Measurements from ENCODE around the gene KRTAP9-3. TPM values are rescaled to one million over a fixed set of nuclear protein-coding genes. Genes with fewer than 3 reads are reported as not detected.
"Not testable (repeated sequence)": the region's sequence is repeated elsewhere in the genome, so short reads cannot be mapped to it uniquely, and the experiment has no call there.

KRTAP9-3 gene
- total and polyA plus RNA-seq, 7 experiments from 2014 or later: not detected

GRCh38 chr17:41246995-41247787 lies 14.9 kb downstream of the KRTAP9-3 start:
- intact Hi-C loops (cut with micrococcal nuclease); H3K27me3 ChIP-seq (ENCODE audit: control insufficient read depth in 2 of 2, insufficient read depth in 2 of 2, low read length in 2 of 2); H3K36me3 ChIP-seq (ENCODE audit: control insufficient read depth in 2 of 3, insufficient read depth in 3 of 3, low read length in 3 of 3); H3K4me3 ChIP-seq (ENCODE audit: low read length); H3K9me3 Mint-ChIP-seq; H3K27ac ChIP-seq (ENCODE audit: low read depth, low read length); CTCF ChIA-PET; DNase-seq; H3K9me3 ChIP-seq (ENCODE audit: control insufficient read depth in 2 of 3, low read length in 3 of 3); H3K4me3 Mint-ChIP-seq; ATAC-seq; H3K4me1 ChIP-seq (ENCODE audit: control insufficient read depth in 2 of 2, insufficient read depth in 2 of 2, low read length in 2 of 2); H3K36me3 Mint-ChIP-seq; POLR2A ChIA-PET: not testable (repeated sequence)
- Mint-ChIP-seq H3K27me3 (peaks cover 0 to 24% (median 6%) of the 10 kb centered on the region in 5 donors), H3K4me1 (peaks cover 0 to 14% (median 6%) of the 10 kb centered on the region in 7 donors), H3K27ac (peak overlapping the region in 1 of 9 donors; percentile 36)

DNA sequence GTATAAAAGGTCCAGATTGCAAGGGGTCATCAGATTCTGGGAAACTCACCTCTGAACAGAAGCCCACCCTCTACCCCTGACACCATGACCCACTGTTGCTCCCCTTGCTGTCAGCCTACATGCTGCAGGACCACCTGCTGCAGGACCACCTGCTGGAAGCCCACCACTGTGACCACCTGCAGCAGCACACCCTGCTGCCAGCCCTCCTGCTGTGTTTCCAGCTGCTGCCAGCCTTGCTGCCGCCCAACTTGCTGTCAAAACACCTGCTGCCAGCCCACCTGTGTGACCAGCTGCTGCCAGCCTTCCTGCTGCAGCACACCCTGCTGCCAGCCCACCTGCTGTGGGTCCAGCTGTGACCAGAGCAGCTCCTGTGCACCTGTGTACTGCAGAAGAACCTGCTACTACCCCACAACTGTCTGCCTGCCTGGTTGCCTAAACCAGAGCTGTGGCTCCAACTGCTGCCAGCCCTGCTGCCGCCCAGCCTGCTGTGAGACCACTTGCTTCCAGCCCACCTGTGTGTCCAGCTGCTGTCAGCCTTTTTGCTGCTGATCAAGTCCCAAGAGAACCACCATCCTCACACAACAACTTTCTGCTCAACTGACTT lies 17.5 kb downstream of the KRTAP9-3 start, which contains the start of gene KRTAP9-4:
KRTAP9-4 (plus strand) TSS at position 51 of the 604 bp plus-strand sequence; CDS start at position 85, 34 bp downstream.
- Mint-ChIP-seq H3K27ac (peak within 1 kb of the TSS in 1 of 9 donors; percentile 58), H3K4me1 (peaks cover 0 to 21% (median 9%) of the 10 kb centered on the region in 7 donors), H3K27me3 (peaks cover 0 to 24% (median 7%) of the 10 kb centered on the region in 5 donors)
- H3K36me3 ChIP-seq (ENCODE audit: control insufficient read depth in 2 of 3, insufficient read depth in 3 of 3, low read length in 3 of 3); H3K4me3 Mint-ChIP-seq; intact Hi-C loops (cut with micrococcal nuclease); H3K36me3 Mint-ChIP-seq; CTCF ChIA-PET; POLR2A ChIA-PET; ATAC-seq; H3K4me1 ChIP-seq (ENCODE audit: control insufficient read depth in 2 of 2, insufficient read depth in 2 of 2, low read length in 2 of 2); H3K27me3 ChIP-seq (ENCODE audit: control insufficient read depth in 2 of 2, insufficient read depth in 2 of 2, low read length in 2 of 2); H3K4me3 ChIP-seq (ENCODE audit: low read length); H3K9me3 ChIP-seq (ENCODE audit: control insufficient read depth in 2 of 3, low read length in 3 of 3); H3K27ac ChIP-seq (ENCODE audit: low read depth, low read length); DNase-seq; H3K9me3 Mint-ChIP-seq: not testable (repeated sequence)

DNA sequence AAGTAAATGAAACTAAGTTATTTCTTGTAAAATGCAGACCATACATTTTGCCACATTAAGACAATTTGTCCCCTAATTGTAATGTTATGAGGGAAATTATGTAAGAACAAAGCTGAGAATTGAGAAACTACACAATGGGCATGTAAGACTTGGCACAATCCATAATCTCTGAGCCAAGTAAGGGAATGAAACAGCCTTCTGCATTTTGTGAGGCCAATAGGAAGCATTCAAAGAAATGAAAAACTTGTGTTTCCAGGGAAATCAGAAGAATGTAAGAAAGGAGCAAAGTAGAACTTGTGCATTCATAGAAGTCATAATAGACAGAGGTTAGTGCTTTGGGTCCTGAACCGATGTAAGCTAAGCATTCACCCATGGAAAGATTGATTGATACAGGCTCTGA lies 19.0 kb downstream of the KRTAP9-3 start:
- H3K36me3 ChIP-seq (ENCODE audit: control insufficient read depth in 2 of 3, insufficient read depth in 3 of 3, low read length in 3 of 3): no peaks in the 10 kb centered on the region
- DNase-seq: no peak
- intact Hi-C loops (cut with micrococcal nuclease): no loop called here
- H3K4me1 ChIP-seq (ENCODE audit: control insufficient read depth in 2 of 2, insufficient read depth in 2 of 2, low read length in 2 of 2): no peaks in the 10 kb centered on the region
- ChIA-PET POLR2A (no interaction called here), CTCF (no interaction called here)
- H3K9me3 ChIP-seq (ENCODE audit: control insufficient read depth in 2 of 3, low read length in 3 of 3): no peaks in the 10 kb centered on the region
- no peak overlapping the region for H3K27ac ChIP-seq (ENCODE audit: low read depth, low read length)
- H3K27me3 Mint-ChIP-seq: peaks cover 0 to 29% (median 9%) of the 10 kb centered on the region in 5 donors
- H3K4me3 ChIP-seq (ENCODE audit: low read length): no peak overlapping the region
- H3K36me3 Mint-ChIP-seq: no peaks in the 10 kb centered on the region
- no peak overlapping the region for H3K4me3 Mint-ChIP-seq
- ATAC-seq: no peak
- no peak overlapping the region for H3K27ac Mint-ChIP-seq
- no peaks in the 10 kb centered on the region for H3K27me3 ChIP-seq (ENCODE audit: control insufficient read depth in 2 of 2, insufficient read depth in 2 of 2, low read length in 2 of 2)
- peaks cover 0 to 21% (median 9%) of the 10 kb centered on the region in 7 donors for H3K4me1 Mint-ChIP-seq
- H3K9me3 Mint-ChIP-seq: no peaks in the 10 kb centered on the region

- no peaks in the 10 kb centered on the region for H3K9me3 Mint-ChIP-seq
- H3K4me1 ChIP-seq (ENCODE audit: control insufficient read depth in 2 of 2, insufficient read depth in 2 of 2, low read length in 2 of 2): no peaks in the 10 kb centered on the region
- no peak overlapping the region for H3K4me3 Mint-ChIP-seq
- H3K27ac Mint-ChIP-seq: no peak overlapping the region
- no peaks in the 10 kb centered on the region for H3K36me3 Mint-ChIP-seq
- no peak for ATAC-seq
- intact Hi-C loops (cut with micrococcal nuclease): no loop called here
- H3K27me3 ChIP-seq (ENCODE audit: control insufficient read depth in 2 of 2, insufficient read depth in 2 of 2, low read length in 2 of 2): peaks cover 0 to 6% of the 10 kb centered on the region in 2 donors
- H3K27ac ChIP-seq (ENCODE audit: low read depth, low read length): no peak overlapping the region
- POLR2A ChIA-PET: no interaction called here
- CTCF ChIA-PET: no interaction called here
- H3K9me3 ChIP-seq (ENCODE audit: control insufficient read depth in 2 of 3, low read length in 3 of 3): no peaks in the 10 kb centered on the region
- H3K36me3 ChIP-seq (ENCODE audit: control insufficient read depth in 2 of 3, insufficient read depth in 3 of 3, low read length in 3 of 3): no peaks in the 10 kb centered on the region
- DNase-seq: no peak
- no peak overlapping the region for H3K4me3 ChIP-seq (ENCODE audit: low read length)
- peaks cover 0 to 20% (median 5%) of the 10 kb centered on the region in 7 donors for H3K4me1 Mint-ChIP-seq
- H3K27me3 Mint-ChIP-seq: peaks cover 0 to 45% (median 23%) of the 10 kb centered on the region in 5 donors
These were observed 22.6 kb downstream of the KRTAP9-3 start for GRCh38 chr17:41254861-41255260.

- H3K4me3 Mint-ChIP-seq; H3K36me3 Mint-ChIP-seq; H3K27me3 ChIP-seq (ENCODE audit: control insufficient read depth in 2 of 2, insufficient read depth in 2 of 2, low read length in 2 of 2); CTCF ChIA-PET; POLR2A ChIA-PET; intact Hi-C loops (cut with micrococcal nuclease); H3K4me3 ChIP-seq (ENCODE audit: low read length); ATAC-seq; H3K27ac Mint-ChIP-seq; H3K36me3 ChIP-seq (ENCODE audit: control insufficient read depth in 2 of 3, insufficient read depth in 3 of 3, low read length in 3 of 3); H3K4me1 ChIP-seq (ENCODE audit: control insufficient read depth in 2 of 2, insufficient read depth in 2 of 2, low read length in 2 of 2); H3K9me3 ChIP-seq (ENCODE audit: control insufficient read depth in 2 of 3, low read length in 3 of 3); H3K9me3 Mint-ChIP-seq; DNase-seq; H3K27ac ChIP-seq (ENCODE audit: low read depth, low read length): not testable (repeated sequence)
- Mint-ChIP-seq H3K4me1 (peaks cover 0 to 19% (median 4%) of the 10 kb centered on the region in 7 donors), H3K27me3 (peaks cover 0 to 47% (median 17%) of the 10 kb centered on the region in 5 donors)
These were observed 23.4 kb downstream of the KRTAP9-3 start, which contains the start of gene KRTAP9-9 for GRCh38 chr17:41255381-41256290. TSS of gene KRTAP9-9 (plus strand) at chr17:41255384.

- intact Hi-C loops (cut with micrococcal nuclease): no loop called here
- Histone ChIP-seq H3K27me3 (ENCODE audit: control insufficient read depth in 2 of 2, insufficient read depth in 2 of 2, low read length in 2 of 2) (peaks cover 0 to 6% of the 10 kb centered on the region in 2 donors), H3K4me3 (ENCODE audit: low read length) (no peak overlapping the region), H3K9me3 (ENCODE audit: control insufficient read depth in 2 of 3, low read length in 3 of 3) (no peaks in the 10 kb centered on the region), H3K4me1 (ENCODE audit: control insufficient read depth in 2 of 2, insufficient read depth in 2 of 2, low read length in 2 of 2) (no peaks in the 10 kb centered on the region), H3K36me3 (ENCODE audit: control insufficient read depth in 2 of 3, insufficient read depth in 3 of 3, low read length in 3 of 3) (no peaks in the 10 kb centered on the region), H3K27ac (ENCODE audit: low read depth, low read length) (no peak overlapping the region)
- no peaks in the 10 kb centered on the region for H3K9me3 Mint-ChIP-seq
- CTCF ChIA-PET: no interaction called here
- no peak overlapping the region for H3K27ac Mint-ChIP-seq
- H3K27me3 Mint-ChIP-seq: peaks cover 0 to 50% (median 16%) of the 10 kb centered on the region in 5 donors
- no peak overlapping the region for H3K4me3 Mint-ChIP-seq
- no peaks in the 10 kb centered on the region for H3K36me3 Mint-ChIP-seq
- H3K4me1 Mint-ChIP-seq: peaks cover 0 to 18% (median 11%) of the 10 kb centered on the region in 7 donors
- ATAC-seq (no peak), DNase-seq (no peak)
- POLR2A ChIA-PET: no interaction called here
These were observed 24.0 kb downstream of the KRTAP9-3 start for GRCh38 chr17:41256291-41256685.

Measured in naive thymus-derived CD4-positive, alpha-beta T cell (primary cell).